Fibroblast of villous mesenchyme (primary cell): ENCODE data around the gene ACKR3. TPM values are rescaled to one million over a fixed set of nuclear protein-coding genes. Genes with fewer than 3 reads are reported as not detected.

Source experiments
- DNase-seq: peaks from one replicate; pipeline ENCODE4 v3.0.0-alpha.2; 2010; ENCODE audit warnings: low read depth
- H3K4me3 ChIP-seq: 2 replicates; pipeline ENCODE4 v1.5.1; 2011; ENCODE audit warnings: low read depth, mild to moderate bottlenecking, low read length
- total RNA-seq: library from RNA; depleted of rRNA; stranded (reverse); fragments of >200 nt; gene quantifications from 2 replicates; pipeline ENCODE4 v1.2.3, GENCODE V29; 2012
- TF ChIP-seq, protein P1 (sequence below): IDR thresholded peaks from 2 replicates; pipeline ENCODE4 v1.5.1; 2012; ENCODE audit warnings: low read depth, mild to moderate bottlenecking, low read length; ENCODE audit not compliant: insufficient read depth

The ACKR3 gene
- total RNA-seq, 1 donor, result not detected

DNA sequence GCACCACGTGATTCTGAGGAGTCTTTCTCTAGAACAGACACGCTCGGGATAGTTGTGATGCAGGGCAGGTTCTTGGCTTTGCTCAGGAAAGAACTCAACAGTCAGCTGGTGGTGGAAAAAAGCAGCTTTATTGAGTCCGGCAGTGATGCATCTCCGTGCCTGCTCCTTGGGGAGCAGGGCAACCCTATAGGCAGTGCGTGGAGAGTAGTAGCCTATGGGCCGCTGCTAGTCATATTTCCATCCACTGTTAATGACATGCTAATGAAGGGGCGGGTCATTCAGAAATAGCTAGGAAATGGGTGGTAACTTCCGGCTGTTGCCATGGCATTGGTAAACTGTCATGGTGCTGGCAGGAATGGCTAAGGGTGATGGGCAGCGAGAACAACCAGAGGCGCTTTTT lies 11.6 kb upstream of the ACKR3 start:
- TF ChIP-seq, protein P1, sequence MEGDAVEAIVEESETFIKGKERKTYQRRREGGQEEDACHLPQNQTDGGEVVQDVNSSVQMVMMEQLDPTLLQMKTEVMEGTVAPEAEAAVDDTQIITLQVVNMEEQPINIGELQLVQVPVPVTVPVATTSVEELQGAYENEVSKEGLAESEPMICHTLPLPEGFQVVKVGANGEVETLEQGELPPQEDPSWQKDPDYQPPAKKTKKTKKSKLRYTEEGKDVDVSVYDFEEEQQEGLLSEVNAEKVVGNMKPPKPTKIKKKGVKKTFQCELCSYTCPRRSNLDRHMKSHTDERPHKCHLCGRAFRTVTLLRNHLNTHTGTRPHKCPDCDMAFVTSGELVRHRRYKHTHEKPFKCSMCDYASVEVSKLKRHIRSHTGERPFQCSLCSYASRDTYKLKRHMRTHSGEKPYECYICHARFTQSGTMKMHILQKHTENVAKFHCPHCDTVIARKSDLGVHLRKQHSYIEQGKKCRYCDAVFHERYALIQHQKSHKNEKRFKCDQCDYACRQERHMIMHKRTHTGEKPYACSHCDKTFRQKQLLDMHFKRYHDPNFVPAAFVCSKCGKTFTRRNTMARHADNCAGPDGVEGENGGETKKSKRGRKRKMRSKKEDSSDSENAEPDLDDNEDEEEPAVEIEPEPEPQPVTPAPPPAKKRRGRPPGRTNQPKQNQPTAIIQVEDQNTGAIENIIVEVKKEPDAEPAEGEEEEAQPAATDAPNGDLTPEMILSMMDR, result no peak
- no peak overlapping the region for H3K4me3 ChIP-seq
- no peak for DNase-seq

DNA sequence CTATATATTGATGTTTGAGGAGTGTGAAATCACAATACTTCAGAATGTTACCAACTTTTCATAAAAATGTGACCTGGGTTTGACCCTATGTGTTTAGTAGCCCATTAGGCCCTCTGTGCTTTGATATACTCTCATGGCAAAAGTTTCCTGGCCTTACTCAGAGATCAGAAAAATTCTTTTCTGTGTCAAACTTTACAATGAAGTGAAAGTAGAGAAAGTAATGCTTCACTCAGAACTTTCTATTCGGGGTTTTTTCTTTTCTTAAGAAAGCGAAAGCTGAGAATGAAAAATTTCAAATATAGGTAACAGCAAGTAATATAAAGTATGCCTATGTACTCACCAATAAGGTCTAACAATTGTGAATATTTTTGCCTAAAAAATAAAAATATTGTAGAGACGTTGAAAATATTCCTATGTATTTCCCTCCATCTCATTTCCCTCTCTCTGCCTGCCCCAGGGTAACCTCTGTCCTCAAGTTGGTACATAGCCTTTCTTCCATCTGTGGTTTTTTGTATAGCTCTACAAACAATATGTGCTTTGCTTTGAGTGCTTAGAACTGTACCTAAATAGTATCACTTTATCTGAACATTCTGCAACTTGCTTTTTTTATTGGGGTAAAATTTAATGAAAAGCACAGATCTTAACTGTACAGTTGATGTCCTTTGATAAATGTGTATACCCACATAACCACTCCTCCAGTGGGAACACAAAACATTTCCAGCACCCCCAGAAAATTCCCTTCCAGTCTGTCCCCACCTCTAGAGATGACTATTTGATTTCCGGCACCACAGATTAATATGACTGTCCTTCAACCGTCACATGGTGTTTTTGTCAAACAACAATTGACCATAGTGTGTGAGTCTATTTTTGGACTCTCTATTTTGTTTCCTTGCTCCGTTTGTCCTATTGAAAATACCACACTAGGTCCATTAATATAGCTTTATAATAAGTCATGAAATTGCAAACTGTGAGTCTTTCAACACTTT lies 10.3 kb upstream of the ACKR3 start:
- TF ChIP-seq, protein P1, result no peak
- DNase-seq, result no peak
- H3K4me3 ChIP-seq, result no peak overlapping the region

DNA sequence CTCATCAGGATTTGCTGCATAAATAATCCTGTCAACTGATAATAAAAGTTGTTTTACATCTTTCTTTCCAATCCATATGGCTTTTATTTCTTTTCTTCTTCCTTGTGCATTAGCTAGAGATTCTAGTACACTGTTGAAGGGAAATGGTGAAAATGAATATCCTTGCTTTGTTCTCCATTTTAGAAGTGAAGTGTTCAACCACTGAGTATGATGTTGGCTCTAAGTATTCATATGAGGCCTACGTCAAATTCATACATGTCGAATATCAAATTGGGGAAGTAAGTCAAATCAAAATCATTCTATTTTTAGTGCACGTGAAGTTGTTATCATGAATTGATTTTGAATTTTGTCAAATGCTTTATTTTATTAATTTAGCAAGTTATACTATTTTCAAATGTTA lies 7.8 kb upstream of the ACKR3 start:
- no peak for DNase-seq
- TF ChIP-seq, protein P1, result no peak
- no peak overlapping the region for H3K4me3 ChIP-seq

DNA sequence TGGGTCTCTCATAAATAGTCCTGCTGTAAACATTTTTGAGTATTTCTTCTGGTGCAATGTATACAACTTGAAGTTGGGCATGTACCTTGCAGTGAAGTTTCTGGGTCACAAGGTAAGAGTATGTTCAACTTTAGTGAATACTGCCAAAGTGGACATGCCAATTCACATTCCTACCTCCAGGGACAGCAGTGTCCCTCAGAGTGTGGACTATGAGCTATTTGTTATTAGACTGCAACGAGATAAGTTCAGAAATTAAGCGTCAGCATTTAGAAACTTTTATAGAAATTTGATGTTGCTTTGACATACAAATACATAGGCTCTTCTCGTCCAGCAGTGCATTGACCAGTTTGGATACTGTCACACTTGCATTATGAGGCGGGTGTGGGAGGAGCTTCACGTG lies 7.2 kb upstream of the ACKR3 start:
- DNase-seq, result no peak
- no peak overlapping the region for H3K4me3 ChIP-seq
- TF ChIP-seq, protein P1, result peak; percentile 66

DNA sequence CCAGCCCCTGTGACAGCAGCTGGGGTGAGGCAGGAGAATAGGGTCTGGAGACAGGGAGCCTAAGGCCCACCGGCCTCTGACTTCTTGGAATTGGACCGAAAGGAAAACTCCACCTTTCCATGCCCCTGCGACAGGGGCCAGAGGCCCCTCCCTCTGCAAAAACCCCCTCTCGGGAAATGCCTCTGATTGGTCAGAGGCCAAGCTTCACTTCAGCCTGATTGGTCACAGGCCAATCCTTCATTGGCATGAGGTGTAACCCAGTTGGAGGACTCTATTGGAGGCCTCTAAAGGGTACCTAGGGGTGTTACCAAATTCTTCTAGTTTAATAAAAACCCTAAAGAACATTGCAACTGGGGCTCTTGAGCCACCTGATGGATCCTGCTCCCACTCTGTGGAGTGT lies 5.7 kb upstream of the ACKR3 start:
- H3K4me3 ChIP-seq, result no peak overlapping the region
- DNase-seq, result no peak
- TF ChIP-seq, protein P1, result no peak

DNA sequence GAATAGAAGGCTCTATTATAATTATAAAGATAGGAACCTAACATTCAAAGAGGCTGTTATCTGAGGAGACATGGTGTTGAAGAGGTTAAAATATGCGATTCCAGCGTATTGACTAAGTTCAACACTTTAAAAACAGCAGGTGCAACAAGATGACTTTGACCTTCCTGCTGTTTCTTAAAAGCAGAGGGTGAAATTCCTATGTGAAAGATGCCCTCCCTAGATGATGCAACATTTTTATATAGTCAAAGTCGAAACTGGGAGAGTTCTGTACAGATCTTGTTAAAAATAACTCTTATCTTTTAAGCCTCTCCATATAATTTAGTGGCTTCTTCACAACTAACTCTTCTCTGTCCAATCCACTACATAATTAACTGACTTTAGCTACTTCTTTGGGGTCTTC lies 4.4 kb upstream of the ACKR3 start:
- DNase-seq, result no peak
- TF ChIP-seq, protein P1, result no peak
- no peak overlapping the region for H3K4me3 ChIP-seq
